Calu3 (cell line): ENCODE data around the gene MSRB2. TPM values are rescaled to one million over a fixed set of nuclear protein-coding genes. Genes with fewer than 3 reads are reported as not detected.

ENCODE experiments used
- BruUV-seq: library from RNA; stranded (reverse); fragments of 400-500 nt; replicated peaks from 2 replicates; lab custom pipeline; 2021; lab: Mats Ljungman, UMichigan
- CTCF ChIA-PET: fragments of 300-600 bp; sonication (Branson Sonifier 250); formaldehyde crosslinking; loops from one replicate; lab custom pipeline; 2022; ENCODE audit warnings: antibody characterized with exemption; lab: Charles Lee
- DNase-seq: peaks from one replicate; pipeline ENCODE4 v3.0.0; 2022
- H3K27ac Mint-ChIP-seq: one replicate; pipeline ENCODE4 v1.8.0; 2022; ENCODE audit warnings: mixed read lengths; ENCODE audit not compliant: unreplicated experiment
- H3K27me3 Mint-ChIP-seq: one replicate; pipeline ENCODE4 v1.8.0; 2022; ENCODE audit warnings: mixed read lengths; ENCODE audit not compliant: unreplicated experiment
- H3K36me3 Mint-ChIP-seq: one replicate; pipeline ENCODE4 v1.8.0; 2022; ENCODE audit warnings: mild to moderate bottlenecking, moderate library complexity, mixed read lengths; ENCODE audit not compliant: insufficient read depth, unreplicated experiment
- H3K4me1 Mint-ChIP-seq: one replicate; pipeline ENCODE4 v1.8.0; 2022; ENCODE audit warnings: mild to moderate bottlenecking, low read depth, mixed read lengths; ENCODE audit not compliant: unreplicated experiment
- H3K4me3 Mint-ChIP-seq: one replicate; pipeline ENCODE4 v1.8.0; 2022; ENCODE audit warnings: mild to moderate bottlenecking, low read depth, moderate library complexity, mixed read lengths; ENCODE audit not compliant: unreplicated experiment
- H3K9me3 Mint-ChIP-seq: one replicate; pipeline ENCODE4 v1.8.0; 2022; ENCODE audit warnings: low read depth, mixed read lengths; ENCODE audit not compliant: unreplicated experiment
- CTCF ChIP-seq: fragments of 200-600 bp; IDR thresholded peaks from one replicate; pipeline ENCODE4 v1.8.0; 2022; ENCODE audit warnings: antibody characterized with exemption; ENCODE audit not compliant: unreplicated experiment
- intact Hi-C: fragments of 100-400 bp; cut with micrococcal nuclease; formaldehyde crosslinking; loops from one replicate; pipeline ENCODE4 v1.10.0; 2022; ENCODE audit not compliant: unreplicated experiment
- total RNA-seq: library from RNA; stranded (reverse); gene quantifications from 2 replicates; pipeline ENCODE4 v1.2.3, GENCODE V29; 2022

The MSRB2 gene
- total RNA-seq, 1 experiment from 2014 or later: 12.6 TPM

GRCh38 chr10:23110722-23111516, 15.5 kb downstream of the MSRB2 start:
- Mint-ChIP-seq H3K4me3 (no peak overlapping the region), H3K27me3 (no peaks in the 10 kb centered on the region), H3K9me3 (no peaks in the 10 kb centered on the region), H3K4me1 (no peaks in the 10 kb centered on the region), H3K27ac (no peak overlapping the region), H3K36me3 (peaks cover 5% of the 10 kb centered on the region)
- intact Hi-C loops: no loop called here
- TF ChIP-seq CTCF: no peak
- no TSS peak for BruUV-seq
- CTCF ChIA-PET: no interaction called here
- no peak for DNase-seq

GRCh38 chr10:23111517-23112286, 16.3 kb downstream of the MSRB2 start:
- Mint-ChIP-seq H3K9me3 (no peaks in the 10 kb centered on the region), H3K36me3 (peaks cover 5% of the 10 kb centered on the region), H3K4me3 (no peak overlapping the region), H3K27me3 (no peaks in the 10 kb centered on the region), H3K4me1 (no peaks in the 10 kb centered on the region), H3K27ac (no peak overlapping the region)
- intact Hi-C loops: no loop called here
- TF ChIP-seq CTCF: no peak
- DNase-seq: no peak
- CTCF ChIA-PET: no interaction called here
- no TSS peak for BruUV-seq

- TF ChIP-seq CTCF: no peak
- Mint-ChIP-seq H3K4me3 (no peak overlapping the region), H3K9me3 (no peaks in the 10 kb centered on the region), H3K27ac (no peak overlapping the region), H3K36me3 (peaks cover 5% of the 10 kb centered on the region), H3K4me1 (no peaks in the 10 kb centered on the region), H3K27me3 (no peaks in the 10 kb centered on the region)
- CTCF ChIA-PET: no interaction called here
- no peak for DNase-seq
- intact Hi-C loops: no loop called here
- BruUV-seq: no TSS peak
These were observed 19.0 kb downstream of the MSRB2 start for GRCh38 chr10:23114228-23114850.

GRCh38 chr10:23116486-23117205, 21.3 kb downstream of the MSRB2 start:
- Mint-ChIP-seq H3K36me3 (peaks cover 5% of the 10 kb centered on the region), H3K9me3 (no peaks in the 10 kb centered on the region), H3K27me3 (no peaks in the 10 kb centered on the region), H3K27ac (no peak overlapping the region), H3K4me3 (no peak overlapping the region), H3K4me1 (no peaks in the 10 kb centered on the region)
- CTCF ChIA-PET: no interaction called here
- no peak for TF ChIP-seq CTCF
- DNase-seq: no peak
- BruUV-seq: no TSS peak
- intact Hi-C loops: no loop called here
